ENCODE data around the gene CCL3. TPM values are rescaled to one million over a fixed set of nuclear protein-coding genes. Genes with fewer than 3 reads are reported as not detected.
"Not testable (repeated sequence)": the region's sequence is repeated elsewhere in the genome, so short reads cannot be mapped to it uniquely, and the experiment has no call there.

Gene CCL3
- 3.1 TPM for polyA plus RNA-seq (ENCODE audit: insufficient read length)

DNA sequence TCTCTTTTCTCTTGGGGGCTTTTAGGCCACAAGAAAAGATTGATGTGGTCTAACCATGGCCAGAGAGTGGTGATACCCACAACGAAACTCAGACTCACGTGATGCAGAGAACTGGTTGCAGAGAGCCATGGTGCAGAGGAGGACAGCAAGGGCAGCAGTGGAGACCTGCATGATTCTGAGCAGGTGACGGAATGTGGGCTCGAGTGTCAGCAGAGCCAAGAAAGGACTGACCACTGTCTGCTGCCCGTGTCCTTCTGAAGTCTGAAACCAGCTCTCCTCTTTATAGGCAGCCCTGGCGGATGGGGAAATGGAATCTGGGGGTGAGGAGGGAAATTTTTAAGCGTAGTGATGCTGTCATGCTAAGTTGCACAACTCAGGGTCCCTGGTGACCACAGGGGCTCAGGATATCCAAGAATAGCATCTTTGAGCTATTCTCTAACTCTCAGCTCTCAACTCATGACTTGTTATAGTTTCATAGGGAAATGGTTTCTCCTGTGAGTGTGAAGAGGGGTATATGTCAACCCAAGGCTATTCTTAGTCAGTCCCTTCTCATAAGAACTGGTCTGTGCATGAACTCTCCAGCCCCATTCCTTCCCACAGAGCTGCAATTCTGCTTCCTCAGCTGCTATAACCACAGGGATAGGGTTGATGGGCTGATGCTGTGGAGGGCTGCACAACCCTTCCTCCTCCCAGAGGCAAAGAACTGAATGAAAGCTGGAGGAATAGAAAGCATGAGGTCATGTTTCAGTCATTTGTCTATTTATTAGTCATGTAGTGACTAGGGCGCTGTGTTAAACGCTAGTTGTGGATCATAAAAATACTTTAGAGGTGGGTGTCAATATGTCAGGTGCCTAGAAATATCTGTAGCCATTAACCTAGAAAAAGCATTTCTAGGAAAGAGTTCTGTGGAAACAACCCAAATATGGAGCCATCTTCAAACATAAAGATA lies at the start of gene CCL3:
TSS of gene CCL3 (minus strand) at position 256 of the 949 bp plus-strand sequence. CDS start at position 171, 85 bp downstream.
- no peak for DNase-seq (ENCODE audit: low read depth)

DNA sequence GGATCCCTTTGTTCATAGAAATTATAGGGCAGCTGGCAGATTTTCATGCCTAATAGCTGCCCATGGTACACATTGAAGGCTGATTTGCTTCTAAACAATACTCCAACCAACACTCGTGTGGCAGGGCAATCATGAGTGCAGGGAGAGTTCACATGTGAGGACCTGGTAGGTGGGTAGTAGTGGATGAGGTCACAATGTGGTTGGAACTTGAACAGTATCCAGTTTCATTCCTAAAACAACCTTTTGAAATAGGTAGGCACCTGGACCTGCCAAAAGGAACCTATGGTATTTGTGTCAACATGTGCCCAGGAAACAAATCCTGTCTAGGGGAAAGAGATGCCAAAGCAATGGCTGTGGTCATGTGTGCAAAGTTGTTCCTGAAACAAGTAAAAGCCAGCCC lies 46.5 kb upstream of the CCL3 start:
- DNase-seq (ENCODE audit: low read depth) = no peak

DNA sequence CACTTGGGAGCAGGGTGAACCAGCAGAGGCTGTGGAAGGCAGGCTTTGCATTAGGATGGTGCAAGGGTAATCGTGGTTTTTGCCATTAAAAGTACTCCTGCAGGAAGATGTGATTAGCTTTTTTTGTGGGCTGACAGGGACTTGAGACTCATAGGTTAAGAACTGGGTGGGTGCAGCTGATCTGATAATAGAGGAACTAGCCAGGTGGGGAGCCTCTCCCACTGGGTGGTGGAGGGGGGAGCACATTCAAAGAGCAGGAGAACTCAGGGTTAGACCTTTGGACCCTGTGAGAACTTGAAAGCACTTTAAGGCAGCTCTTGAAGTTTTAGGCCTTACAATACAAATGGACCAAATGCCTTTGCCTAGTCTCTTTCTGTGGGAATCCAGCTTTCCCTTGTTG lies 46.1 kb upstream of the CCL3 start:
- DNase-seq (ENCODE audit: low read depth) = no peak

DNA sequence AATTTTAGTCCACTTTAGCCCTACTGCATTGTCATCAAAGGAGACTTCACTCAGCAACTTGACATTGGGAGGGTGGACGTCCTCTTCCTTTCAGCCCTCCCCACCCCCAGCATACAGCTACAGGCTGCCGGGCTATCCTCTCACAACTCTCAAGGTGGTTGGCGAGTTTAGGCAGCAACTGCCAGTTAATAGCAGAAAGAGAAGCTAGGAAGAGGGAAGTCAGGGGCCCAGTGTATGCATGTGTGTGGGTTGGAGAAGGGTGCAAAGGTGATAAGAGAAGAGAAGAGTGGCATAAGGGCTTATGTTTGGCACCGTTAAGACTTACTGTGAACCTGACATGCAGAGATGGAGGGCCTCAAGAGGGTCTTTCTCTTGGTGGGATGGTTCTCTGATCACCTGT lies 45.5 kb upstream of the CCL3 start:
- no peak for DNase-seq (ENCODE audit: low read depth)

DNA sequence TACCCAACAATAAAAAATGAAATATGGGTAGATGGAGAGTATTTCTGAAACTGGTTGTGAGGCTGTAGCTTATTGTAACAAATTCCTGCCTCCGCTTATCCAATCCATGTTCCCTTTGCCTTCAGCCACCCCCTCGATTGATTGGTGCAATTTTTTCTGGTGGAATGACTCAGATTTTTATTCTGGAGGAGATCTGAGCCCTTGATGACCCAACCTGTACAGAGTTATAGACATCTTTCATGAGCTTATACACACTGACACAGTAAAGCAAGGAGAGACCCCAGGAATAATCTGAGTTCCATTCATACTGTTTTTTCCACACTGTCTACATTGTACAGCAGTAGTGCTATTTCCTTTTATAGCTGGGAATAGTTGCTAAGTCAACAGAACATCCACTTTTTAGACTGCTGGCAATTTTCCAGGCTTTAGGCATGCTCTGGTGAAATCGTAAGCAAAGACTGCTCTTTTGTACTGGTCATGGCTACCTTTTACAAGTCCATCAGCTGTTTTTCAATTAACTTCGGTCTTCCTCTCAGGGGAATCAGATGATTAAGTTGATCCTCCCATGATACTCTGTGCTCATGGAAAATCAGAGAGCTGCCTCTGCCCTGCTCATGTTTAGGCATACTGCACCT lies 43.8 kb upstream of the CCL3 start:
- DNase-seq (ENCODE audit: low read depth) = peak; percentile 39

DNA sequence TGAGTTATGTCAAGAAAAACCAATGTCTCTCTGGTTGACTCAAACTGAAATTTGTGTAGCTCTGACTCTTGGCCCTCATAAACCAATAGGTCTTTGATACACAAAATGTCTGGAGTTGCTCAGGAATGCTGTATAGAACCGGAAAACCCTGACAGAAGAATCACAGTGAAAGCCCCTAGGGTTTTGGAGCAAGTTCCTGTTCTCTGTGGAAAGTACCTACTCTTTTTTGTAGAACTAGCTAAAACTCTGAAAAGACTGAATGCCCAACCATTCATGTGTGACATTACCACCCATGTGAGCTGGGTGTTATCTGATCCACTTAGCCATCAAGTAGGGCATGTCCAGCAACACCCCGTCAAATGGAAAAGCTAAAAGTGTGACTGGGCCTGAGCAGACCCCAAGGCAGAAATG lies 42.5 kb upstream of the CCL3 start:
- DNase-seq (ENCODE audit: low read depth) = no peak

DNA sequence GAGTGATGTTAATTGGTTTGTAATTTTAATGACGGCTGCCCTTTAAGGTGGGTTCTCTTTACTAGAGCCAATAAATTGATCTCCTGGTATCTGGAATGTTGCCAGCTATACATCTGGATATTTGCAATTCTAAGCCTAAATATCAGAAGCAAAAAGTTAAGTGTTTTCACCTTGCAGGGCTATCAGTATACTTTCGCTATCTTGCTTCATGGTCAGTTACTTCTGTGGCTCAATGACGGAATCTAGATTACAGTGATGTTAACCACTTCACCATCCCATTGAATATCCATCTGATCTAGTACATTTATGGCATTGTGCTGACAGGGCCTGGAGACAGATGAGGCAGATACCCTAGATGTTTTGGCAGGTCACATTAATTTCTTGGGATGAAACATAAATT lies 42.0 kb upstream of the CCL3 start:
- no peak for DNase-seq (ENCODE audit: low read depth)

DNA sequence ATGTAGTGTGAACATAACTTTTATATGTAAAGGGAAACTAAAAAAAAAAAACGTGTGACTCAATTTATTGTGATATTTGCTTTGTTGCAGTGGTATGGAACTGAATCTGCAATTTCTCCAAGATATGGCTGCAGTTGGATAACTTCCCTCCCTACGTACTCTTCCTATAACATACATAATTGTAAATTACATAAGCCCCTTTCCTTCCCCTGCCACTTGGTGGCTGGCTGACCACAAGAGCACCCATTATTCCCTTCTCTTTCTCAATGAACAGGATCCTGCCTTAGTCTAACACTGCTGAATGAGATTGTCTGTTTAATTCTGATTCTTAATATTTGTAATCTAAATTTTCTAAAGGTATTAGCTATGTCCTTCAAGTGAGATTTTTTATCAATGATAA lies 41.5 kb upstream of the CCL3 start:
- DNase-seq (ENCODE audit: low read depth) = no peak

DNA sequence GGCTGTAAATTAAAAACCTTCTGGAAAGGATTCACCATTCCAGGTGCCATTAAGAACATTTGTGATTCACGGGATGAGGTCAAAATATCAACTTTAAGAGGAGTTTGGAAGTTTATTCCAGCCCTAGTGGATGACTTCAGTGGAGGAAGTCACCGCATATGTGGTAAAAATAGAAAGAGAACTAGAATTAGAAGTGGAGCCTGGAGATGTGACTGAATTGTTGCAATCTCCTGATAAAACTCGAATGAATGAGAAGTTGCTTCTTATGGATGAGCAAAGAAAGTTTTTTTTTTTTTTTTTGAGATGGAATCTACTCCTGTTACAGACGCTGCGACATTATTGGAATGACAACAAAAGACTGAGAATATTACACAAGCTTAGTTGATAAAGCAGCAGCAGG lies 40.4 kb upstream of the CCL3 start:
- no peak for DNase-seq (ENCODE audit: low read depth)

DNA sequence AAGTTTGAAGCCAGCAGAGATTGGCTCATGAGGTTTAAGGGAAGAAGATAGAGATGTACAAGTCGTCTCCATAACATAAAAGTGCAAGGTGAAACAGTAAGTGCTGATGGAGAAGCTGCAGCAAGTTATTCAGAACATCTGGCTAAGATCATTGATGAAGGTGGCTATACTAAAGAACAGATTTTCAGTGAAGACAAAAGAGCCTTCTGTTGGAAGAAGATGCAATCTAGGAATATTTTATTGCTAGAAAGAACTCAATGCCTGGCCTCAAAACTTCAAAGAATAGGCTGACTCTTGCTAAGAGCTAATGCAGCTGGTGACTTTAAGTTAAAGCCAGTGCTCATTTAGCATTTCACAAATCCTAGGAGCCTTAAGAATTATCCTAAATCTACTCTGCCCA lies 39.7 kb upstream of the CCL3 start:
- no peak for DNase-seq (ENCODE audit: low read depth)

DNA sequence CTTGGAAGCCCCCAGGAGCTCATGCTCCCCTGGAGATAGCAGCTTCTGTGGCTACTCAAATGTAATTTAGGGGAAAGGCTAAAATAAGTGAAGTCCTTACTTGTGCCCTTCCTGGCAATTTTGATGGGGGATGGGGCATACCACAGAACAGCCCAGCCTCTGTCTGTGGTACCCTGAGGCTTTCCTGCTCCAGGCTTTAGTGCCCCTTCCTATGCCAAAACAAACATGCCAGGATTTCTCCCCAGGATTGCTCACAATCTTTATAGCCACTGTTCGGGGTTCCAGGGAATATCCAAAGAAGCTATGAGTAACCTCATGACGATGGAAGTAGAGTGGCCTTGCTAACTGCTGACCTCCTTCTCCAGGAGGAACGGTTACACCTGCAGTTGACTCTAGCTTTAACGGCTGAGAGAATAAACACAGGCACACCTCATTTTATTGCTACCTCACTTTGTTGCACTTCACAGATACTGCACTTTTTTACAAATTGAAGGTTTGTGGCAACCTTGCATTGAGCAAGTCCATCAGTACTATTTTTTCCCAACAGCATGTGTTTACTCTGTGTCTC lies 38.6 kb upstream of the CCL3 start:
- DNase-seq (ENCODE audit: low read depth) = no peak

DNA sequence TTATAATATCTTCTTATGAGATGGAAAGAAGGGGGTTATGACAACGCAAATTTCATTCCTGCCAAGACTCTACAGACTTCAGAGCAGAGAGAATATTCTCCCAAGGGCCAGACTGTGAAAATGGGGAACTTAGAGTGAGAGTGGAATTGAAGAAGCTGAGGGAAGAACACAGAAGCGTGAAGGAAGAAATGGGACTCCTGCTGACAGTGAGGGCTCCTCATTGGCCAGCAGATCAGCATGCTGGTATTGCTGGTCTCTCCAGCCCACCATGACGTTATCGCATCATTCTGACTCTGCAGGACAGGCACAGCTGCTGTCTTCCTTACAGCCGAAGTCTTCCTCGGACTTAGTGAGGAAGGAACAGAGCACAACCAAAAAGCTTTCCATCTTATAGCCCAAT lies 38.0 kb upstream of the CCL3 start:
- no peak for DNase-seq (ENCODE audit: low read depth)

DNA sequence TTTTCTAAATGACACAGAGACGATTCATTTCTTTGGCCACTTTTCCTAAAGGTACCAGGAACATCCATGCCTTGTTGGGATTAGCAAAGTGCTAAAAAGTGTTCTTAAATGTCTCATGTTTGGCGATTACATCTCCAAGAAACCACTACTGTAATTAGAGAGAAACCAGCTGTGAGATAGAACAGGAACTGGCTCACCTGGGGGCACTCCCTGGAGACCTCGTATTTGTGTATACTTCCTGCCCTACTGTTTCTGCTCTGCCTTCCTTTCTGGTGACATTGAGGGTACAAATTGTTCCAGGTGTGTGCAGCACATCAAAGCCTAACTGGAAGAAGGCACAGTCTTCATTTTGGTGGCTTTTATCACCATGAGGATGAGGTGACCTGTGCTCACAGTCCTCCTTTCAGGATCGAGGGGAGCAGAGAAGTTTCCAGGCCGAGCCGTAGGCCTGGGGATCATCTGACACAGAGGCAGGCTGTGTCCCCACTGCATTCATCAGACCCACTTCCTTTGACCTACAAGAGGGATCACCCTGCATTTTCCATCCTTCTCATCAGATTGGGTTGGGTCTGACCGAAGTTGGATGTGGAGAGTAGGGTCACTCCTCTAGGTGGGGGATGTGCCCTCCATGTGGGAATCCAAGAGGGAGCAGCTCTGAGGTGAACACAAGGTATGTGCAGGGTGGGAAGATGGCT lies 37.4 kb upstream of the CCL3 start:
- DNase-seq (ENCODE audit: low read depth) = no peak

DNA sequence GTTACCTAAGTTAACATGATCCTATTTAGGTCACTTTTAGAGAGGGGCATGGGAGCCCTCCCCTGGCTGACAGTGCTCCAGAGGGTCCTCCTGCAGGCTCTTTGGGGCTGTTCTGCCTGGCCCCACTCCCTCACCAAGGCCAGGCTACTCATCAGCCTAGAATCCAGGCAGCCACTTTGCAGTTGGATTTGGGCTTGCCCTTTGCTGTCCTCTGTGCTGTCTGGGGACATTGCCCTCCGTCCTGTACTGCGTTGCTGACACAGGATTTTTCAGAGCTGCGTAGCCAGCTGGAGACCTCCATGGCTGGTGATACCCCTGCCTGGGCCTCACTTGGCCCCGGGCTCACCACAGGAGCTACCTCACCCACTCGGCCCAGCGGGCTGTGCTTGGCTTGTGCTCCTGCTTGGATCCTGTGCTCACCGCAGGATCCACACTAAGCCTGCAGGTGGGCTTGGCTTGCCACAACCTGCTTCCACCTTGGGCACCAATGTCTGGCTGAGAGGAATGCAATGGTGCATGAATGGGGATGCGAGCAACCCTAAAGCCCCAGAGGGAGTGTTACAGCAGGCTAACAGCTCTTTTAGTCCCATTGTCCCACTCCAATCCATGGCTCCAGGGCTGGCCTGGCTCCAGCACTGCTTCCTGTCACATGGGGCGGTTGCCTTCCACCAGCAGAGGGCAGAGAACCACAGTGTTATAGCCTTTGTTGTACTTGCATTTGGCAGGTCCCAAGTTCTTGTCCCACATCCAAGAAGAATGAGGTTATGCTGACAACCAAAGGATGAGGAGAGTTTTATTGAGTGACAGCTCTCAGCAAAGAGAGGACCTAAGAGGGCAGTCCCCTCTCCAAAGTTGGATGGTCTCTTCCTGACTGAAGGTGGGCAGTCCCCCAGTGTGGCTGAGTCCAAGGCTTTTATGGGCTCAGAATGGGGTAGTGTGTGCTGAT lies 35.2 kb upstream of the CCL3 start:
- DNase-seq (ENCODE audit: low read depth) = no peak

DNA sequence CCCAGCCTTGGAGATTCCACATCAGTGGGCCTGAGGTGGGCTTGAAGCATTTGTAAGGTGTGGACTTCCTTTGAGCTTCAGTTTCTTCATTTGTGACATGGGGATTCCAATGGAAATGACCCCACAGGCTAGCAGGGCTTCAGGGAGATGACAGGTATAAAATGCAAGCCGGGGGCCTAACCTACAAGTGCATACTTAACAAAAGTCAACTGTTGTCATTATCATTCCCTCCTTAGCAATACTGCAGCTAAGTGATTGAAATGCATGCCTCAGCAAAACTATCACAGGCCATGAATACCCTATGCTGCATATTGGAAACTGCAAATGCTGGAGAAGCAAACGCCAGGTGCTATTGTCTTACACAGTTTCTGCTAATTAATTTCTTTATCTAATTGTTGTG lies 33.5 kb upstream of the CCL3 start:
- no peak for DNase-seq (ENCODE audit: low read depth)

DNA sequence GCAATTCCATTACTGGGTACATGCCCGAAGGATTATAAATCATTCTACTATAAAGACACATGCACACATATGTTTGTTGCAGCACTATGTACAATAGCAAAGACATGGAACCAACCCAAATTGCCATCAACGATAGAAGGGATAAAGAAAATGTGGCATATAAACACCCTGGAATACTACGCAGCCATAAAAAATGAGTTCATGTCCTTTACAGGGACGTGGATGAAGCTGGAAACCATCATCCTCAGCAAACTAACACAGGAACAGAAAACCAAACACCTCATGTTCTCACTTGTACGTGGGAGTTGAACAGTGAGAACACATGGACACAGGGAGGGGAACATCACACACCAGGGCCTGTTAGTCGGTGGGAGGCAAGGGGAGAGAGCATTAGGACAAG lies 31.2 kb upstream of the CCL3 start:
- not testable (repeated sequence) for DNase-seq (ENCODE audit: low read depth)

DNA sequence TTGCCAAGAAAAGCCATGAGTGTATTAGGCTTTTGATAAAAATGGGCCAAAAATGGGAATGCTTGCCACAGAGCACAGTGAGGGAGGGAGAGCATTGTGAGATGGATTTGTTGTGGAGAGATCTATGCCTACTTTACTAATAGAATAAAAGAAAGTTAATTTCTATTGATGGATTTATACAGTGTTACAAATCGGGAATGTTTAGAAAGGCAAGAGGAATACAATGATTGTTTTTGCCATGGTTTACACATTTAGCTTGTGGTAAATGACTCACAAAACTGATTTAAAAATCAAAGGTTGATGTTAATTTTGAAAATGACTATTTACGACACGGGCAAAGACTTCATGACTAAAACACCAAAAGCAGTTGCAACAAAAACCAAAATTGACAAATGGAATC lies 30.3 kb upstream of the CCL3 start:
- no peak for DNase-seq (ENCODE audit: low read depth)

DNA sequence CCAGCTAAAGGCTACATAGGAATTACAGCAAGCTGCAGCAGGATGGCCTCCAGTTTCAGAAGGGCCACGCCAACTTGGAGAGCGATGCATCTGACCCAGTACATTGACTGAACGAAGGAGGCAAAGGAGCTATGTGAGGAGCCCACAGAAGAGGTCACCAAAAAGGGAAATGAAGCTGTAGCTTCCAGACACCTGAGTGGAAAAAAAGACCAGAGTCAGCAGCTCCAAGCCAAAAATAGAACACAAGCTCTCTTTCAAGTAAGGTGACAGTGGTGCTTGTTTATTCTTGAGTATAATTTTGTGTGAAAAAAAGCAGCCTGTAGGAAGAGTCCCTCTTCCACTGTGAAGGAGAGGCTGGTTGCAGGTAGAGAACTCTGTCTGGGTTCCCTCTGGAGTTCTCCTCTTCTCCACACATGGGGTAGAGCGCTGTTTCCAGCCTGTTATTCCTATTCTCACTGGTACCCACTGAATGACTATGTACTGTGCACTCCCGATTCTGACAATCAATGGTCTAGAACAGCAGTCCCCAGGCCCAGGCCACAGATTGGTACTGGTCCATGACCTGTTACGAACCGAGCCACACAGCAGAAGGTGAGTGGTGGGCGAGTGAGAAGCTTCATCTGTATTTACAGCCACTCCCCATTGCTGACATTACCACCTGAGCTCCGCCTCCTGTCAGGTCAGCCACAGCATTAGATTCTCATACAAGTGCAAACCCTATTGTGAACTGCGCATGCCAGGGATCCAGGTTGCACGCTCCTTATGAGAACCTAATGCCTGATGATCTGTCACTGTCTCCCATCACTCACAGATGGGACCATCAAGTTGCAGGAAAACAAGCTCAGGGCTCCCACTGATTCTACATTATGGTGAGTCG lies 28.8 kb upstream of the CCL3 start:
- DNase-seq (ENCODE audit: low read depth) = no peak

DNA sequence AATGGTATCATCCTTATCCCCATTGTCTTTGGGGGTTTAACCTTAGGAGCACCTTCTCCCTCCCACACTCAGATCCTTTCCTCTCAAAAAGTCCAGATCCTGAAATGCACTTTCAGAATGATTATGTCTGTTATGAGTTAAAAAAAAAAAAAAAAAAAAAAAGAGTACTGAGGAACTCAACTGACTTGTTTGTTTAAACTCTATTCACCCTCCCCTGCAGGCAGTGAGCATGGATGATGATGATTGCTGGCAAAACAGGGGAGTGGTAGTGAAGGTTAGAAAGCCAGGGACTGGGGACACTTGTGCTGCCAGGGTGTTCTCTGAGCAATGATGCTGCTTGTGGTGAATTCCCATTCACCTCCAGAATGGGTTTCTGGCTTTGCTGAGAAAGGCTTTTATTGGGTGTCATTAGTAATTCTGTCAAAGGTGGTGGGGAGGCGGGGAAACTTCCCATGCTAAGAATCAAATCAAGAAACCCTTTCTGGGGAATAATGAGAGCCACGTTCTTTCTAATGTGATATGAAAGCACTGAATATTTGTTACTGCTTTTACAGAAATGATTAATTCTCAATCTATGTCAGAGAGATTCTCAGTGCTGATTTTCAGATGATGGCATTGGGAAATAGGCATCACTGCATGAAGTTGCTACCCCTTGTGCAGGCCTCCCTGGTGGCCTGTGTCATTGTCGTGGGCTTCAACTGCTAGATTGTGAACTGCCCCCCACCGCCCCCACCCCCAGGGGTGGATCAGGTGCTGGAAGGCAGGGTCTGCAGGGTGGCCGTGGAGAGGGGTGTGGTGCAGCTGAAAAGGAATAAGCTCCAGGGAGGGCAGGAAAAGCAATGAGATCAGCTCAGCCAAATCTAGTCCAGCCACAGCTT lies 27.8 kb upstream of the CCL3 start:
- no peak for DNase-seq (ENCODE audit: low read depth)

Data from forelimb muscle (tissue), 1 donor.